IMR-90 (cell line): ENCODE data around the gene FAM149A. TPM values are rescaled to one million over a fixed set of nuclear protein-coding genes. Genes with fewer than 3 reads are reported as not detected.

Source experiments
- ATAC-seq: fragments of 200-7000 bp; cut with Tn5 transposase; 2 replicates; pipeline ENCODE4 v1.9.1; 2020; ENCODE audit warnings: low read depth, mild to moderate bottlenecking, moderate library complexity
- BruUV-seq: library from RNA; stranded (reverse); fragments of 400-500 nt; replicated peaks from 2 replicates; lab custom pipeline; 2021; lab: Mats Ljungman, UMichigan
- CTCF ChIA-PET: fragments of 300-600 bp; formaldehyde crosslinking; extraction: SDS; loops from one replicate; lab custom pipeline; 2021; ENCODE audit warnings: antibody characterized with exemption; lab: Yijun Ruan, JAX
- POLR2A ChIA-PET: fragments of 300-600 bp; sonication (Branson Sonifier 250); formaldehyde crosslinking; loops from one replicate; lab custom pipeline; 2022; ENCODE audit warnings: antibody characterized with exemption; ENCODE audit not compliant: unreplicated experiment; lab: Charles Lee
- DNase-seq: peaks from one replicate; pipeline ENCODE4 v3.0.0; 2013
- H2AFZ ChIP-seq: replicated peaks from 2 replicates; pipeline ENCODE3; 2013; ENCODE audit warnings: low read length, mild to moderate bottlenecking; ENCODE audit not compliant: poor library complexity
- H2AK5ac ChIP-seq: 2 replicates; pipeline ENCODE4 v1.6.1; 2013; ENCODE audit warnings: low read depth, low read length, inconsistent platforms
- H2AK9ac ChIP-seq: replicated peaks from 2 replicates; pipeline ENCODE3; 2013; ENCODE audit warnings: mild to moderate bottlenecking, low read depth, low read length, moderate library complexity; ENCODE audit not compliant: poor library complexity
- H2BK120ac ChIP-seq: 2 replicates; pipeline ENCODE4 v1.6.1; 2013; ENCODE audit warnings: low read depth, low read length, inconsistent platforms
- H2BK15ac ChIP-seq: 3 replicates; pipeline ENCODE4 v1.6.1; 2013; ENCODE audit warnings: low read depth, low read length, inconsistent platforms
- H2BK20ac ChIP-seq: 2 replicates; pipeline ENCODE4 v1.6.1; 2013; ENCODE audit warnings: low read depth, mild to moderate bottlenecking, inconsistent platforms, low read length, moderate library complexity
- H2BK5ac ChIP-seq: 2 replicates; pipeline ENCODE4 v1.6.1; 2013; ENCODE audit warnings: mild to moderate bottlenecking, low read depth, low read length, inconsistent platforms; ENCODE audit not compliant: poor library complexity, severe bottlenecking
- H3K14ac ChIP-seq: replicated peaks from 2 replicates; pipeline ENCODE4 v1.6.1; 2013; ENCODE audit warnings: low read depth, low read length, inconsistent platforms
- H3K18ac ChIP-seq: 2 replicates; pipeline ENCODE4 v1.6.1; 2013; ENCODE audit warnings: low read depth, low read length, control low read depth
- H3K23ac ChIP-seq: 2 replicates; pipeline ENCODE4 v1.6.1; 2013; ENCODE audit warnings: low read depth, low read length, inconsistent platforms
- H3K27ac ChIP-seq: 2 replicates; pipeline ENCODE4 v1.5.1; 2013; ENCODE audit warnings: mild to moderate bottlenecking, control low read depth, low read length; ENCODE audit not compliant: insufficient read depth
- H3K27me3 ChIP-seq: 2 replicates; pipeline ENCODE4 v1.6.1; 2013; ENCODE audit warnings: low read length; ENCODE audit not compliant: control insufficient read depth, insufficient read depth
- H3K36me3 ChIP-seq: 2 replicates; pipeline ENCODE4 v1.6.1; 2013; ENCODE audit warnings: low read length, mixed read lengths; ENCODE audit not compliant: control insufficient read depth, insufficient read depth
- H3K4ac ChIP-seq: 2 replicates; pipeline ENCODE4 v1.6.1; 2013; ENCODE audit warnings: low read depth, low read length, inconsistent platforms
- H3K4me1 ChIP-seq: 2 replicates; pipeline ENCODE4 v1.6.1; 2013; ENCODE audit warnings: low read length, mixed read lengths; ENCODE audit not compliant: control insufficient read depth, insufficient read depth
- H3K4me2 ChIP-seq: 2 replicates; pipeline ENCODE4 v1.6.1; 2013; ENCODE audit warnings: low read depth, mild to moderate bottlenecking, control low read depth, low read length, moderate library complexity
- H3K4me3 ChIP-seq: 2 replicates; pipeline ENCODE4 v1.5.1; 2013; ENCODE audit warnings: low read depth, mild to moderate bottlenecking, control low read depth, low read length, moderate library complexity; ENCODE audit not compliant: insufficient read depth
- H3K56ac ChIP-seq: 2 replicates; pipeline ENCODE4 v1.6.1; 2013; ENCODE audit warnings: low read length, inconsistent platforms; ENCODE audit not compliant: insufficient read depth; ENCODE audit errors: extremely low read depth
- H3K79me1 ChIP-seq, 2 experiments: 2 replicates each; pipeline ENCODE4 v1.6.1; 2013; ENCODE audit warnings: low read length in 2 of 2, inconsistent platforms in 1 of 2, low read depth in 1 of 2
- H3K9ac ChIP-seq: 2 replicates; pipeline ENCODE4 v1.6.1; 2013; ENCODE audit warnings: low read depth, low read length, control low read depth
- H3K9me1 ChIP-seq: 2 replicates; pipeline ENCODE4 v1.6.1; 2013; ENCODE audit warnings: low read length, inconsistent platforms; ENCODE audit not compliant: insufficient read depth
- H3K9me3 ChIP-seq: 2 replicates; pipeline ENCODE4 v1.6.1; 2013; ENCODE audit warnings: low read length; ENCODE audit not compliant: control insufficient read depth, insufficient read depth
- H4K20me1 ChIP-seq: 2 replicates; pipeline ENCODE4 v1.6.1; 2013; ENCODE audit warnings: low read length, inconsistent platforms; ENCODE audit not compliant: insufficient read depth
- H4K5ac ChIP-seq: 2 replicates; pipeline ENCODE4 v1.6.1; 2013; ENCODE audit warnings: mild to moderate bottlenecking, low read depth, low read length, control low read depth
- H4K8ac ChIP-seq, 2 experiments: 2 replicates each; pipeline ENCODE4 v1.6.1; 2013; ENCODE audit warnings: low read depth in 2 of 2, low read length in 2 of 2, control low read depth in 1 of 2, inconsistent platforms in 1 of 2
- H4K91ac ChIP-seq: 2 replicates; pipeline ENCODE4 v1.6.1; 2013; ENCODE audit warnings: low read depth, low read length, inconsistent platforms; ENCODE audit not compliant: insufficient read depth
- CEBPB ChIP-seq: IDR thresholded peaks from 2 replicates; pipeline ENCODE4 v1.6.1; 2012; ENCODE audit warnings: low read depth, low read length, improper control_type of control experiment
- FOS ChIP-seq: fragments of 150-350 bp; IDR thresholded peaks from 2 replicates; pipeline ENCODE4 v1.6.1; 2016; ENCODE audit warnings: low read depth, low read length
- MAZ ChIP-seq: IDR thresholded peaks from 2 replicates; pipeline ENCODE4 v1.6.1; 2012; ENCODE audit warnings: low read depth, mild to moderate bottlenecking, low read length, improper control_type of control experiment, moderate library complexity, borderline replicate concordance
- POLR2A ChIP-seq: IDR thresholded peaks from 2 replicates; pipeline ENCODE4 v1.6.1; 2012; ENCODE audit warnings: mild to moderate bottlenecking, low read depth, low read length
- RAD21 ChIP-seq: IDR thresholded peaks from 2 replicates; pipeline ENCODE4 v1.6.1; 2012; ENCODE audit warnings: low read length, improper control_type of control experiment
- RCOR1 ChIP-seq: IDR thresholded peaks from 2 replicates; pipeline ENCODE4 v1.6.1; 2012; ENCODE audit warnings: mild to moderate bottlenecking, low read length, improper control_type of control experiment; ENCODE audit not compliant: insufficient replicate concordance
- RFX5 ChIP-seq: IDR thresholded peaks from 2 replicates; pipeline ENCODE4 v1.8.0; 2012; ENCODE audit warnings: low read depth, mild to moderate bottlenecking, low read length, moderate library complexity
- WGBS, 2 experiments: methylation state at CpG; one replicate each; pipeline versions ENCODE4 v1.1.5 to v1.1.7; 2013; ENCODE audit warnings: missing lambda C conversion rate in 2 of 2; ENCODE audit not compliant: insufficient read length in 1 of 2; ENCODE audit errors: extremely low coverage in 2 of 2; 5-methylcytosine and 5-hydroxymethylcytosine counted together
- dilution Hi-C: fragments of 300-500 bp; cut with HindIII; formaldehyde crosslinking; loops from one replicate; pipeline ENCODE4 v1.14.3; 2018; ENCODE audit warnings: low sequenced_read_pairs; ENCODE audit not compliant: unreplicated experiment
- in situ Hi-C: fragments of 300-500 bp; cut with MboI; formaldehyde crosslinking; loops from 3 replicates; pipeline ENCODE4 v1.14.3; 2019; ENCODE audit warnings: low sequenced_read_pairs, inconsistent platforms, mixed read lengths
- intact Hi-C: fragments of 100-400 bp; cut with micrococcal nuclease; formaldehyde crosslinking; loops from 2 replicates; pipeline ENCODE4 v1.10.0; 2022
- polyA plus RNA-seq, 3 experiments: library from polyadenylated mRNA; depleted of rRNA; stranded (reverse); fragments of >200 nt; gene quantifications; 2 replicates each; pipeline ENCODE4 v1.2.3, GENCODE V29; 2012; ENCODE audit warnings: low replicate concordance in 1 of 3
- total RNA-seq: library from RNA; depleted of rRNA; stranded (reverse); fragments of >200 nt; gene quantifications from 2 replicates; pipeline ENCODE4 v1.2.3, GENCODE V29; 2012
- TF ChIP-seq, protein P1 (sequence below): fragments of 150-350 bp; IDR thresholded peaks from 2 replicates; pipeline ENCODE4 v1.6.1; 2017; ENCODE audit warnings: mild to moderate bottlenecking, antibody characterized with exemption, low read length, low read depth
- TF ChIP-seq, protein P2 (sequence below): fragments of 150-350 bp; IDR thresholded peaks from 2 replicates; pipeline ENCODE4 v1.6.1; 2016; ENCODE audit warnings: low read depth, mild to moderate bottlenecking, low read length, moderate library complexity, borderline replicate concordance
- TF ChIP-seq, protein P3 (sequence below): conservative IDR thresholded peaks from 2 replicates; pipeline ENCODE4 v1.5.1; 2012; ENCODE audit warnings: mild to moderate bottlenecking, low read depth, low read length, improper control_type of control experiment

Gene FAM149A
- total and polyA plus RNA-seq, 2 of the 4 experiments (the other 2 are of a cell fraction) = 0.54 to 0.70 TPM

DNA sequence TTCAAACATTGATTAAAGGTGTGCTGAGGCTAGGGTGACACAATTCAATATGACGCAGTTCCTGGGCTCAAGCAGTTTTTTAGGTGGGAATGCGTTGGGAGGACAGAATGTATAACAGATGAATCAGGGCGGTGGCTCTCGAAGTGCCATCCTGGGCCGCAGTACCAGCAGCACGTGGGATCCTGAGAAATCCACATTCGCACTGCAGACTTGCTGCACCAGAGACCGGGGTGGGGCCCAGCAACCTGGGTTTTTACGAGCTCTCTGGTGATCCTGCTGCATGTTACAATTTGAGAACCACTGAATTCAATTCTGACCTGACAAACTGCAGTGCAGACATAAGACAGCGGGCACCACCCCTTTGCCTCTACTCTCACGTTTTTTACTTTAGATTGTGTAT lies 30.4 kb downstream of the FAM149A start:
- DNase-seq = no peak
- 86% methylated on average over 5 of the region's 11 CpGs; no CpG with 5 or more reads in 1 of the 2 experiments for WGBS, 2 experiments
- Histone ChIP-seq H3K4me1 (no peaks in the 10 kb centered on the region), H2BK15ac (no peak overlapping the region), H3K27ac (no peak overlapping the region), H3K9ac (no peak overlapping the region), H2BK120ac (no peak overlapping the region), H3K18ac (no peak overlapping the region), H2AK9ac (no peak overlapping the region), H2AFZ (no peak overlapping the region), H3K9me1 (no peaks in the 10 kb centered on the region), H3K79me1 (no peaks in the 10 kb centered on the region), H3K56ac (no peak overlapping the region), H3K36me3 (no peaks in the 10 kb centered on the region), H3K4ac (no peak overlapping the region), H2AK5ac (no peak overlapping the region), H3K14ac (no peak overlapping the region), H4K5ac (no peak overlapping the region), H3K27me3 (peaks cover 2% of the 10 kb centered on the region; the same call in 1 of the 2 replicates), H4K91ac (no peak overlapping the region), H4K20me1 (no peaks in the 10 kb centered on the region), H2BK20ac (no peak overlapping the region), H4K8ac (no peak overlapping the region), H3K23ac (no peak overlapping the region), H3K4me3 (no peak overlapping the region), H3K4me2 (no peak overlapping the region), H3K9me3 (no peaks in the 10 kb centered on the region), H2BK5ac (no peak overlapping the region)
- BruUV-seq = no TSS peak
- ChIA-PET CTCF (no interaction called here), POLR2A (no interaction called here)
- intact Hi-C loops (loop anchor here (5.0 to 10.0 kb wide), 2 partner anchors 100 to 503 kb away; no protein-coding TSS in a partner anchor), in situ Hi-C loops (no loop called here), dilution Hi-C loops (no loop called here)
- TF ChIP-seq RFX5 (no peak), RCOR1 (no peak), CEBPB (no peak), MAZ (no peak), RAD21 (no peak), FOS (no peak), POLR2A (no peak)
- TF ChIP-seq, protein P1, sequence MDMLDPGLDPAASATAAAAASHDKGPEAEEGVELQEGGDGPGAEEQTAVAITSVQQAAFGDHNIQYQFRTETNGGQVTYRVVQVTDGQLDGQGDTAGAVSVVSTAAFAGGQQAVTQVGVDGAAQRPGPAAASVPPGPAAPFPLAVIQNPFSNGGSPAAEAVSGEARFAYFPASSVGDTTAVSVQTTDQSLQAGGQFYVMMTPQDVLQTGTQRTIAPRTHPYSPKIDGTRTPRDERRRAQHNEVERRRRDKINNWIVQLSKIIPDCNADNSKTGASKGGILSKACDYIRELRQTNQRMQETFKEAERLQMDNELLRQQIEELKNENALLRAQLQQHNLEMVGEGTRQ = no peak
- TF ChIP-seq, protein P2, sequence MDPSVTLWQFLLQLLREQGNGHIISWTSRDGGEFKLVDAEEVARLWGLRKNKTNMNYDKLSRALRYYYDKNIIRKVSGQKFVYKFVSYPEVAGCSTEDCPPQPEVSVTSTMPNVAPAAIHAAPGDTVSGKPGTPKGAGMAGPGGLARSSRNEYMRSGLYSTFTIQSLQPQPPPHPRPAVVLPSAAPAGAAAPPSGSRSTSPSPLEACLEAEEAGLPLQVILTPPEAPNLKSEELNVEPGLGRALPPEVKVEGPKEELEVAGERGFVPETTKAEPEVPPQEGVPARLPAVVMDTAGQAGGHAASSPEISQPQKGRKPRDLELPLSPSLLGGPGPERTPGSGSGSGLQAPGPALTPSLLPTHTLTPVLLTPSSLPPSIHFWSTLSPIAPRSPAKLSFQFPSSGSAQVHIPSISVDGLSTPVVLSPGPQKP = no peak
- TF ChIP-seq, protein P3, sequence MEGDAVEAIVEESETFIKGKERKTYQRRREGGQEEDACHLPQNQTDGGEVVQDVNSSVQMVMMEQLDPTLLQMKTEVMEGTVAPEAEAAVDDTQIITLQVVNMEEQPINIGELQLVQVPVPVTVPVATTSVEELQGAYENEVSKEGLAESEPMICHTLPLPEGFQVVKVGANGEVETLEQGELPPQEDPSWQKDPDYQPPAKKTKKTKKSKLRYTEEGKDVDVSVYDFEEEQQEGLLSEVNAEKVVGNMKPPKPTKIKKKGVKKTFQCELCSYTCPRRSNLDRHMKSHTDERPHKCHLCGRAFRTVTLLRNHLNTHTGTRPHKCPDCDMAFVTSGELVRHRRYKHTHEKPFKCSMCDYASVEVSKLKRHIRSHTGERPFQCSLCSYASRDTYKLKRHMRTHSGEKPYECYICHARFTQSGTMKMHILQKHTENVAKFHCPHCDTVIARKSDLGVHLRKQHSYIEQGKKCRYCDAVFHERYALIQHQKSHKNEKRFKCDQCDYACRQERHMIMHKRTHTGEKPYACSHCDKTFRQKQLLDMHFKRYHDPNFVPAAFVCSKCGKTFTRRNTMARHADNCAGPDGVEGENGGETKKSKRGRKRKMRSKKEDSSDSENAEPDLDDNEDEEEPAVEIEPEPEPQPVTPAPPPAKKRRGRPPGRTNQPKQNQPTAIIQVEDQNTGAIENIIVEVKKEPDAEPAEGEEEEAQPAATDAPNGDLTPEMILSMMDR = no peak
- no peak for ATAC-seq
